Stimulated activated CD4-positive, alpha-beta T cell treated with anti-CD3 and anti-CD28 coated beads, Interleukin-15, amount 100 ng/mL, for 24 hours (primary cell): ENCODE results near the gene LRRC4C.

ENCODE experiments used
- DNase-seq: peaks from one replicate; pipeline ENCODE4 v3.0.0-alpha.2; 2020

LRRC4C gene

GRCh38 chr11:40139066-40139465 is 1320.4 kb downstream of the LRRC4C start:
- DNase-seq: no peak

- DNase-seq: no peak
These were observed 1324.5 kb downstream of the LRRC4C start for GRCh38 chr11:40134820-40135570.

- no peak for DNase-seq
These were observed 1326.0 kb downstream of the LRRC4C start for GRCh38 chr11:40133498-40133897.

- DNase-seq: no peak
These were observed 1326.5 kb downstream of the LRRC4C start for GRCh38 chr11:40132912-40133311.

GRCh38 chr11:40130427-40130826 is 1329.0 kb downstream of the LRRC4C start:
- no peak for DNase-seq

- no peak for DNase-seq
These were observed 1330.2 kb downstream of the LRRC4C start for GRCh38 chr11:40129266-40129665.

- no peak for DNase-seq
These were observed 1334.4 kb downstream of the LRRC4C start for GRCh38 chr11:40125054-40125453.

- DNase-seq: no peak
These were observed 1339.8 kb downstream of the LRRC4C start for GRCh38 chr11:40119661-40120060.

GRCh38 chr11:40118780-40119179 is 1340.7 kb downstream of the LRRC4C start:
- DNase-seq: no peak

- no peak for DNase-seq
These were observed 1341.4 kb downstream of the LRRC4C start for GRCh38 chr11:40118026-40118425.

GRCh38 chr11:40104941-40105550 is 1354.4 kb downstream of the LRRC4C start:
- no peak for DNase-seq

- no peak for DNase-seq
These were observed 1358.7 kb downstream of the LRRC4C start for GRCh38 chr11:40100781-40101180.

- no peak for DNase-seq
These were observed 1359.3 kb downstream of the LRRC4C start for GRCh38 chr11:40100162-40100553.

GRCh38 chr11:40099426-40100161 is 1359.9 kb downstream of the LRRC4C start:
- DNase-seq: no peak

- no peak for DNase-seq
These were observed 1364.0 kb downstream of the LRRC4C start for GRCh38 chr11:40095446-40095845.

GRCh38 chr11:40094954-40095353 is 1364.5 kb downstream of the LRRC4C start:
- DNase-seq: no peak

GRCh38 chr11:40080434-40080833 is 1379.0 kb downstream of the LRRC4C start:
- no peak for DNase-seq
